IMR-90 (cell line): ENCODE measurements around the gene HFE.

ENCODE experiments used
- CEBPB ChIP-seq: IDR thresholded peaks from 2 replicates; pipeline ENCODE4 v1.6.1; 2012; ENCODE audit warnings: low read depth, low read length, improper control_type of control experiment
- MXI1 ChIP-seq: IDR thresholded peaks from 2 replicates; pipeline ENCODE4 v1.6.1; 2012; ENCODE audit warnings: low read depth, mild to moderate bottlenecking, low read length, moderate library complexity, borderline replicate concordance
- POLR2A ChIP-seq: IDR thresholded peaks from 2 replicates; pipeline ENCODE4 v1.6.1; 2012; ENCODE audit warnings: mild to moderate bottlenecking, low read depth, low read length
- RCOR1 ChIP-seq: IDR thresholded peaks from 2 replicates; pipeline ENCODE4 v1.6.1; 2012; ENCODE audit warnings: mild to moderate bottlenecking, low read length, improper control_type of control experiment; ENCODE audit not compliant: insufficient replicate concordance
- SMC3 ChIP-seq: fragments of 150-350 bp; IDR thresholded peaks from 2 replicates; pipeline ENCODE4 v1.6.1; 2016; ENCODE audit warnings: low read depth, mild to moderate bottlenecking, antibody characterized with exemption, low read length, moderate library complexity
- TF ChIP-seq, protein P1 (sequence below): conservative IDR thresholded peaks from 2 replicates; pipeline ENCODE4 v1.5.1; 2012; ENCODE audit warnings: mild to moderate bottlenecking, low read depth, low read length, improper control_type of control experiment

DNA sequence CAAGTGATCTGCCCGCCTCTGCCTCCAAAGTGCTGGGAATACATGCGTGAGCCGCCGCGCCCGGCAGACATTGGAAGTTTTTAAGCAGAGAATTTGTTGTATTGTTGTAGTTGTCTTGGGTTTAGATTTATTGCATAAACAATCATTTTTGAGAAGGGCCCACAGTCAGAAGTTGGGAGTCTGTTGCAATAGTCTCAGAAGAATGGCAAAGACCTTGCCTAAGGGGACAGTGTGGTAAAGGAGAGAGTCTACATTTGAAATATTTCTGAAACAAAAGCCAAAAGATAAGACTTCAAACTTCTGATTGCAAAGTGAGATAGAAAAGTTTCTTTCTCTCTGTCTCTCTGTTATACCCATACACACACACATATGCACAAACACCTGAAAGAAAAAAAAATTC lies 22.5 kb downstream of the HFE start:
- TF ChIP-seq, protein P1, sequence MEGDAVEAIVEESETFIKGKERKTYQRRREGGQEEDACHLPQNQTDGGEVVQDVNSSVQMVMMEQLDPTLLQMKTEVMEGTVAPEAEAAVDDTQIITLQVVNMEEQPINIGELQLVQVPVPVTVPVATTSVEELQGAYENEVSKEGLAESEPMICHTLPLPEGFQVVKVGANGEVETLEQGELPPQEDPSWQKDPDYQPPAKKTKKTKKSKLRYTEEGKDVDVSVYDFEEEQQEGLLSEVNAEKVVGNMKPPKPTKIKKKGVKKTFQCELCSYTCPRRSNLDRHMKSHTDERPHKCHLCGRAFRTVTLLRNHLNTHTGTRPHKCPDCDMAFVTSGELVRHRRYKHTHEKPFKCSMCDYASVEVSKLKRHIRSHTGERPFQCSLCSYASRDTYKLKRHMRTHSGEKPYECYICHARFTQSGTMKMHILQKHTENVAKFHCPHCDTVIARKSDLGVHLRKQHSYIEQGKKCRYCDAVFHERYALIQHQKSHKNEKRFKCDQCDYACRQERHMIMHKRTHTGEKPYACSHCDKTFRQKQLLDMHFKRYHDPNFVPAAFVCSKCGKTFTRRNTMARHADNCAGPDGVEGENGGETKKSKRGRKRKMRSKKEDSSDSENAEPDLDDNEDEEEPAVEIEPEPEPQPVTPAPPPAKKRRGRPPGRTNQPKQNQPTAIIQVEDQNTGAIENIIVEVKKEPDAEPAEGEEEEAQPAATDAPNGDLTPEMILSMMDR = no peak
- TF ChIP-seq RCOR1 (no peak), POLR2A (no peak), CEBPB (no peak), MXI1 (no peak), SMC3 (no peak)
